DMS79 treated with DMSO at 0.1 percent for 48 hours (cell line): ENCODE data around the gene CARD14.
A peak's percentile ranks its signal among the peaks of the same experiment; 100 is the strongest.
"Not testable (repeated sequence)": the region's sequence is repeated elsewhere in the genome, so short reads cannot be mapped to it uniquely, and the experiment has no call there.

Experiments
- DNase-seq: peaks from one replicate; lab custom pipeline; 2025; lab: John Stamatoyannopoulos, UW

The CARD14 gene

DNA sequence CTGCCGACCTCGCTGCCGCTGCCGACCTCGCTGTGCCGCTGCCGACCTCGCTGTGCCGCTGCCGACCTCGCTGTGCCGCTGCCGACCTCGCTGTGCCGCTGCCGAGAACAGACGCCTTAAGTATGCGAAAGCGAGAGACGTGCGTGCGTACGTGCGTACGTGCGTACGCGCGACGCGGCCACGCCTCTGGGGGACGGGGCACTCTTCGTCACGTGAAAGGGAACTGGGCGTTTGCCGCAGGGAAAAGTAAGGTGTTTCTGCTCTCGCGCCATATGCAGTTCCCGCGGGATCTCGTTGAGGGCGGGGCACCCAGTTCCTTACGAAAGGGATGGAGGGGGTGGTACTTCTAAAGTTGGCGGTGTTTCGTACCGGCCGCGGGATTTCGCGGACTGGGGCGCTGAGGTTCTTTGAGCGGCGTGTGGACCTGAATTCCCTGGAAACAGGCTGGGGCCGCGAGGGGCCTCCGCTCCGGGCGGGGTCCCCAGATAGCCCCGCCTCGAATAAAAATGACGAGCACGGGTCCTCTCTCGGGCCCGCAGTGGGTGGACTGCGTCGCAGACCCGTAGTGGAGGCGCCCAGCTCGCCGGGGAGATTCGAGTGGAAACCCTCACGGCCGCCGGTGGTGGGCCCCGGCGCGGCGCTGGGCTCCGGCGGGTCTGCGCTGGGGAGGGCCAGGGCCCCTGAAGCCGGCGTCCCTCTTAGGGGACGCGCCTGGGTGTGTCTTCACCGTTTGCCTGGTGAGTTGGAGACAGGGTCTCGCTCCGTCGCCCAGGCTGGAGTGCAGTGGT, 22.6 kb upstream of the CARD14 start, which contains the start of gene EIF4A3:
Gene EIF4A3, minus strand, starts transcription at position 94 of the 788 bp plus-strand sequence. CDS start 167 bp downstream, outside the sequence.
- DNase-seq = peak; percentile 81

DNA sequence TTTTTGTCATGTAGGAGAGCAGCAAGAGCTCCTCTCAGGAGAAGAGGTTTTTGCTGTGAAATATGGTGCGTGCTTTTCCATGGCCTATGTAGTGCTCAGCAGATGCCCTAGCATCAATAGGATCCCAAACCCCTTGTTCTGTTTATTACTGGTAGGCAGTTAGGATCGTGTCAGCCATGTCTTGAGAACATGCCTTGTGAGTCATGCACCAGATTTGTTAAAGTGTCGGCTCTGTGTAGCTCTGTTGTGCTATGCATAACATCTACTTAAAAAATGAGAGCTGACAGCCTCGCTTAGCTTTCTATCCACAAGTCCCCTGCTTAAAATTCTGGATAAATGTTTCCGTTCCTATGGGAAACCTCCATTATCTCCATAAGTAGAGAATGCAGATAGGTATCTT, 18.5 kb upstream of the CARD14 start:
- no peak for DNase-seq

DNA sequence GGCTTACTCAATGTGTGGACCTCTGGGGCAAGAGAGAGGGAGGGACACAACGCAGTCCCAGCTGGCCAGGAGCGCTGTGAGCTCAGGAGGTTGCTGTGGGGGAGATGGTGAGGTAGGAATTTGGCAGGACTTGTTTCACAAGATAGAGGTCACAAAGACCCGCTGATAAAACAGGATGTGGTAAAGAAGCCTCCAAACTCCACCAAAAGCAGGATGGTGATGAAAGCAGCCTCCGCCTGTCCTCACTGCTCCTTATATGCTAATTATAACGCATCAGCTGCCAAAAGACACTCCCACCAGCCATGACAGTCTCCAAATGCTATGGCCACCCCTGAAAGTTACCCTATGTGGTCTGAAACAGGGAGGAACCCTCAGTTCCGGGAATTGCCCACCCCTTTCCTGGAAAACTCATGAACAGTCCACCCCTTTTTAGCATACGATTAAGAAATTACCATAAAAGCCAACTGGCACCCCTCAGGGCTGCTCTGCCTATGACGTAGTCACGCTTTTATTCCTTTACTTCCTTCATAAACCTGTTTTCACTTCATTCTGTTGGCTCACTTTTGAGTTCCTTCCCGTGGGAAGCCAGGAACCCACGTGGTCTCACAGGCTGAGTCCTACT, 17.6 kb upstream of the CARD14 start:
- DNase-seq = no peak

DNA sequence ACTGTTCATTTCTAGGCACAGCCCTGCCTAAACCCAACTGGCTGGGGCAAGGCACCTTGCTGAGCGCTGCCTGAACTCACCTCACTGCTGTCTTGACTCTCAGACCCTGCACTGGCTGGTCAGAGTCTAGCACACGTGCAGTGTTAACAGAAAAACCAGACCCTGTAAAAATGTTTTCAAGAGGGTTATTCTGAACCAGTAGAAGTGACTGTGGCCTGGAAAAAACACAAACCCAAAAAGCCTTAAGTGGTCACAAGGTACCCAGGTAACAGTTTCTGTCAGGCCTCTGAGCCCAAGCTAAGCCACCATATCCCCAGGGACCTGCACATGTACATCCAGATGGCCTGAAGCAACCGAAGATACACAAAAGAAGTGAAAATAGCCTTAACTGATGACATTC, 16.8 kb upstream of the CARD14 start:
- DNase-seq = no peak

- no peak for DNase-seq
Measured at GRCh38 chr17:80154166-80154565, 15.7 kb upstream of the CARD14 start.

GRCh38 chr17:80155600-80155999, 14.2 kb upstream of the CARD14 start:
- not testable (repeated sequence) for DNase-seq

- DNase-seq = no peak
Measured at GRCh38 chr17:80158846-80159245, 11.0 kb upstream of the CARD14 start.

GRCh38 chr17:80160536-80160935, 9.3 kb upstream of the CARD14 start:
- no peak for DNase-seq

DNA sequence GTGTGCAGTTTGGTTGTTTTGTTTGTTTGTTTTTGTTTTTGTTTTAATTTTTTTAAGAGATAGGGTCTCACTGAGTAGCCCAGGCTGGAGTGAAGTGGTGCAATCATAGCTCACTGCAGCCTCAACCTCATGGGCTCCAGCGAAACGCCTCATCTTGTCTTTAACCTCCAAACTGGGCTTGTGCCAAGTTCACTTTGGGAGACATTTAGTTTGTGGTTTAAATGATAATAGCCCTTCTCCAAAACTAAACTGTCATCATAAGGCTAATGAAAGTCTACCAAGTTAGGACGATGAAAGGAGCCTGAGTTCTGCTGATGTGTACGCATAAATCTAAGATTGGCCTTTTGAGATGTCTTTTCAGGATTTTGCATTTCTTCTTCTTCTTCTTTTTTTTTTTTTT, 6.5 kb upstream of the CARD14 start:
- no peak for DNase-seq

- no peak for DNase-seq
Measured at GRCh38 chr17:80164185-80164584, 5.6 kb upstream of the CARD14 start.

DNA sequence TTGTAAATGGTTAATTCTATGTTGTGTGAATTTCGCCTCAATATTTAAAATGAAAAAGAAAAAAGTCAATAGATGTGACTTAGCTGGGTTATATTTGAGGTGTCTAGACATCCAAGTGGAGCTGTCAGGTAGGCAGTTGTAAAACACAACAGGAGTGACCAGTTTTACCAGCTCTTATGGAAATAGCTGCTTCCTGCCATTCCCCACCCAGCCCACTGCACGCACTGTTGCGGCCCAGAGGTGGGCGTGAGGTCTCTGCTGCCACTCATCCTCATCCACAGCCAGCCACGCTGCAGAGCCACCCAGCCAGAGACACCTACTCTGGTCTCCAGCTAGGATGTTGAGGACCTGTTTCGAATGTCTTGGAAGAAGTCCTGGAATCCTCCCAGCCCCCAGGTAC, 3.4 kb upstream of the CARD14 start:
- no peak for DNase-seq

DNA sequence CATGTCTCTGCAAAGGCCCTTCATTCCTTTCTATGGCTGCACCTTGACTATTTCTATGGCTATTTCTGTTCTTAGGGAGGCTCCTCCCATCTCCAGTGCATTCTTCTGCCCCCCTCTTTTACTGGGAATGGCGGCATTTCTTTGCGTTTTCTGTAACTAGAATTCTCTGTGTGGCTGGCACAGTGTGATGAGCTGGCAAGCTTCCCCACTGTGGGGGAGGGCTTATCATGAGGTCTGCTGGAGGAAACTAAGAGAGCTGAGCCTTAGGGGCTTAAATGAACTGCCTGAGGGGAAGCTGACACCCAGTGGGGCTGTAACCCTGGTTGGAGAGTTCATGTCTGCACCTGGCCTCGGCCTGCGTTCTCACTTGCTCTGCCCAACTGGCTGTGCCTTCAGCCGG, 1.5 kb upstream of the CARD14 start:
- DNase-seq = no peak

- no peak for DNase-seq
Measured at GRCh38 chr17:80169107-80169506, 723 bp upstream of the CARD14 start.

DNA sequence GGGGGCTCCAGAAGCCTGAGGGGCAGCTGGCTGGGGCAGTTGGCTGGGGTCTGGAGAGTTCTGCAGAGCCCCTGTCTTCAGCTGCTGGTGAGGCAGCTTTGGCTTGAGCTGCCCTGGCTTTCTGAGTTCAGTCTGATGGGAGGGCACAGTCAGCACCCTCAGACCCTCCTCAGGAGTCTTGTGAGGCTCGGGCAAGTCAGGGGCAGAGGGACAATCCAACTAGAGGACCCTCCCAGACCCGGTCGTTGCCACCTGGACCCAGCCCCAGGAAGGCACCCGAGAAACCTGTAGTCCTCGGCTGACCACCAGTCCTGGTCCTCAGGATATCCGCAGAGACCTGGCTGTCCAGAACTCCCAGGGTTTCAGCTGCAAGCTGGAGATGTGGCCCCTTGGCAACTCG, 1.9 kb downstream of the CARD14 start:
- no peak for DNase-seq

DNA sequence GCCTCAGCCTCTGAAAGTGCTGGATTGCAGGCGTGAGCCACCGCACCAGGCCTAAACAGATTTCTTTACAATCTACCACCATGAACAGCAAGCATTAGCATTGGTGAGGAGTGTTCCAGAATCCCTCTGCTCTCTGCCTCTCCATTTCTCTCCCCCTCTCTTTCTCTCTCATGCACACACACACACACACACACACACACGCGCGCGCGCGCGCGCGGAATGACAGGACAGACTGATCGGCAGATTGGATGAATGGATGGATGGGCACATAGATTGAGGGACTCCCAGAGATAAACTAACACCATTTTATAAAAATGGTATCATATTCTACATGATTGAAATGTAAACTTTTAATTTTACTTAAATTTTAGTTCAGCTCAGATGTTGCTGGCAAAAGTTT, 3.3 kb downstream of the CARD14 start:
- no peak for DNase-seq

GRCh38 chr17:80173916-80174315, 4.1 kb downstream of the CARD14 start:
- no peak for DNase-seq

GRCh38 chr17:80176757-80177156, 6.9 kb downstream of the CARD14 start:
- DNase-seq = no peak

DNA sequence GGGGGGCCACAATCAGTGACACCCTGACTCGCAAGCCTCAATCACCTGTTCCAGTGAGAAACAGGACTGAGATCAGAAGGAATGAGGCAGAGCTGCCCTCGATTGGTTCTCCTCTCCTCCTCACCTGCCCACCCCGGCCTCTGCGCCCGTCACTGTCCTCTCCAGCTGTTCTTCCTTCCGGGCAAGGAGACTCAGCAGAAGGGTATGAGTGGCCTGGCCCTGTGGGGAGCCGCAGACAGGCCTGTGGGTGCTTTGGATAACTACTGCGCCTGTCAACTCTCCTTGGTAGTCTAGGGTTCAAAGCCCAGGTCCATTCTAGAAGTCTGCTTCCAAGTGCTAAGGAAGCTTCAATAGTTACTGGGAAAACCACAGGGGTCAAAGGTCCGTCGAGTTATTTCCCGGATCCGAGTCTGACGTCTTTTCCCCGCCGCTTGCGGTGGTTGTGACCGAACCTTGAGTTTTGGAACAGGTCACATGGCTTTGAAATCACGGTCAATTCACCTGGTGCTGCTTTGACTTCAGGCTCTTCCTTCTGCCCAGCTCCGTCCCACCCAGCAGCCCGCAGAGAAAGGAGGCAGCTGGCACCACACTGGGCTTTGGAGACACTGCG, 8.3 kb downstream of the CARD14 start:
- no peak for DNase-seq

GRCh38 chr17:80180192-80180591, 10.4 kb downstream of the CARD14 start:
- no peak for DNase-seq

DNA sequence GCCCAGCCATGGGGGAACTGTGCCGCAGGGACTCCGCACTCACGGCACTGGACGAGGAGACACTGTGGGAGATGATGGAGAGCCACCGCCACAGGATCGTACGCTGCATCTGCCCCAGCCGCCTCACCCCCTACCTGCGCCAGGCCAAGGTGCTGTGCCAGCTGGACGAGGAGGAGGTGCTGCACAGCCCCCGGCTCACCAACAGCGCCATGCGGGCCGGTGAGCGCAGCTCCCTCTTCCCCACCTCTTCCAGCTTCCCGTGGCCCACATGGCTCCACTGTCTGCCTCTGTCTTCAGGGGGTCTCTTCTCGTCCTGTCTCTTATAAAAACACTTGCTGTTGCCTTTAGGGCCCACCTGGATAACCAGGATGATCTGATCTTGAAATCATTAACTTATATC, 11.6 kb downstream of the CARD14 start:
- DNase-seq = no peak

DNA sequence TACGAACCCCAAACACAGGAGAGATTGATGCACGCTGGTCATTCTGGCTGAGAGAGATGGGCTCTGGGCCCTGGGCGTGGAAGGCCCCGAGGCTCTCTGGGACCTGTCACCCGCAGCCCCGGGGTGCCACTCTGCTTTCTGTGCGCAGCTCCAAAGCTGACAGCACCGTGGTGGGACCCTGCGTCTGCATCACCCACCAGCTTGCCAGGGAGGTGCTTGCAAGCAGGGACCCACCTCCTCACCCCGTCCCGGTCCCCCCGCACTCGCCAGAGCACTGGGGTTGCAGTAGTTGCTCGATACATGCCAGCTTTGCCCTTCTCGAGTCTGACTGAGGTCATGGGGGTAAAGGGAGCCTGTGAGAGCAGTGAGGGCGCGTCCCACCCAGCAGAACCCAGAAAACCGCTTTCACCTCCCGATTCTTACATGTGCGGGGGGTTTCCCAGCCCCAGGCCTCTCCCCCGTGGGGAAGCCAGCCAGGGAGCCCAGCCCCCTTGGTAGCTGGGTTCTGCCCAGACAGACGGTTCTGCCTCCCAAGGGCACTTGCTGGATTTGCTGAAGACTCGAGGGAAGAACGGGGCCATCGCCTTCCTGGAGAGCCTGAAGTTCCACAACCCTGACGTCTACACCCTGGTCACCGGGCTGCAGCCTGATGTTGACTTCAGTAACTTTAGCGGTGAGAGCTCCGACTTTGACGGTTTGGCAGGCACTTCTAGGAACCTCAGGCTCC, 12.5 kb downstream of the CARD14 start:
- no peak for DNase-seq

DNA sequence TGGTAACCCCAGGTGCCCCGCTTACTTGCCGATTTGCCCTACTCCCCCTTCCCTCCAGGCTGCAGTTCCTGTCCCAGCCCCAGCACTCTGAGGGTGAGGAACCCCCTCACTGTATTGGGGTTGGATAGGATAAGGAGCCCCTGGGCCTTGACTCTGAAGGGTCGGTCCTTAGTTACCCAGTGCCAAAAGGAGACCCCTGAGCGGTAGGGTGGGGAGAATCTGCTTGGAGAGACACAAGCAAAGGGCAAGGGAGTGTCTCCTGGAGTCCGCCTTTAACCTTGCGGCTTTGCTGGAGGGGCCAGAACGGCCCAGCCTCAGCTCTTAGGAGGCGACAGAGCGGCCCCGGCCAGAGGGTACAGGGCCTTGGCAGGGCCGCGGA, 13.0 kb downstream of the CARD14 start:
- DNase-seq = no peak
